B cell (primary cell): Measurements from ENCODE around the gene PLA2G5. TPM values are rescaled to one million over a fixed set of nuclear protein-coding genes. Genes with fewer than 3 reads are reported as not detected.

Experiments
- ATAC-seq: fragments of 200-7000 bp; cut with Tn5 transposase; one replicate; pipeline ENCODE4 v1.10.0; 2021; ENCODE audit warnings: low read depth, mild to moderate bottlenecking, moderate number of reproducible peaks, moderate library complexity
- CTCF ChIA-PET: fragments of 350-600 bp; sonication (Branson Sonifier 250); formaldehyde crosslinking; loops from one replicate; lab custom pipeline; 2021; ENCODE audit warnings: antibody characterized with exemption, inconsistent platforms; lab: Charles Lee
- POLR2A ChIA-PET: fragments of 350-600 bp; sonication (Branson Sonifier 250); formaldehyde crosslinking; loops from one replicate; lab custom pipeline; 2021; ENCODE audit warnings: antibody characterized with exemption; lab: Charles Lee
- DNase-seq: peaks from one replicate; pipeline ENCODE4 v3.0.0; 2013
- H2AFZ ChIP-seq: 2 replicates; pipeline ENCODE4 v1.6.1; 2012; ENCODE audit warnings: mild to moderate bottlenecking, low read depth, low read length; ENCODE audit not compliant: insufficient read depth, poor library complexity, severe bottlenecking
- H3K27ac ChIP-seq, 2 donors: 1 replicate in 1 of 2; 2 replicates in 1 of 2; pipeline ENCODE4 v1.5.1; 2012 to 2013; ENCODE audit warnings: low read length in 2 of 2, mild to moderate bottlenecking in 2 of 2, moderate library complexity in 1 of 2
- H3K27me3 ChIP-seq, 4 experiments: fragments of 200-600 bp in 1 of 4; sonication (generic) in 1 of 4; replicated peaks in 1 of 4; 1 replicate in 2 of 4; 2 replicates in 2 of 4; pipeline versions ENCODE4 v1.6.1 to v1.7.0; 2013 to 2016; ENCODE audit warnings: low read length in 3 of 4, mild to moderate bottlenecking in 2 of 4, mixed read lengths in 1 of 4, moderate library complexity in 1 of 4; ENCODE audit not compliant: insufficient read depth in 4 of 4, control insufficient read depth in 3 of 4; ENCODE audit errors: control extremely low read depth in 1 of 4
- H3K36me3 ChIP-seq, 2 experiments: replicated peaks in 1 of 2; 1 replicate in 1 of 2; 2 replicates in 1 of 2; pipeline versions ENCODE4 v1.6.1 to v1.7.1; 2013; ENCODE audit warnings: low read length in 1 of 2; ENCODE audit not compliant: insufficient read depth in 2 of 2, control insufficient read depth in 1 of 2; ENCODE audit errors: control extremely low read depth in 1 of 2, extremely low read depth in 1 of 2
- H3K4me1 ChIP-seq, 2 donors: fragments of 200-600 bp in 1 of 2; sonication (generic) in 1 of 2; 1 replicate in 1 of 2; 2 replicates in 1 of 2; pipeline versions ENCODE4 v1.5.1 to v1.6.1; 2013 to 2017; ENCODE audit warnings: low read length in 2 of 2; ENCODE audit not compliant: control insufficient read depth in 2 of 2, insufficient read depth in 2 of 2
- H3K4me2 ChIP-seq: replicated peaks from 2 replicates; pipeline ENCODE3; 2012; ENCODE audit warnings: mild to moderate bottlenecking, low read depth, low read length; ENCODE audit not compliant: poor library complexity, severe bottlenecking
- H3K4me3 ChIP-seq, 5 experiments: fragments of 200-600 bp in 1 of 5; sonication (generic) in 1 of 5; 1 replicate in 3 of 5; 2 replicates in 2 of 5; pipeline versions ENCODE4 v1.5.1 to v1.7.0; 2011 to 2016; ENCODE audit warnings: low read length in 4 of 5, mild to moderate bottlenecking in 4 of 5, low read depth in 2 of 5, control low read depth in 1 of 5, moderate library complexity in 1 of 5; ENCODE audit not compliant: insufficient read depth in 1 of 5; ENCODE audit errors: control extremely low read depth in 1 of 5, extremely low read depth in 1 of 5
- H3K79me2 ChIP-seq: fragments of 200-600 bp; sonication (generic); one replicate; pipeline ENCODE4 v1.6.0; 2016; ENCODE audit warnings: low read length; ENCODE audit not compliant: control insufficient read depth, insufficient read depth
- H3K9ac ChIP-seq: fragments of 200-600 bp; sonication (generic); 2 replicates; pipeline ENCODE4 v1.6.1; 2017; ENCODE audit warnings: mild to moderate bottlenecking, low read length, moderate library complexity
- H3K9me3 ChIP-seq, 3 donors: one replicate each; pipeline versions ENCODE4 v1.6.1 to v1.7.1; 2013; ENCODE audit warnings: low read length in 2 of 3; ENCODE audit not compliant: control insufficient read depth in 2 of 3, insufficient read depth in 1 of 3; ENCODE audit errors: control extremely low read depth in 1 of 3
- H4K20me1 ChIP-seq: 2 replicates; pipeline ENCODE4 v1.6.0; 2012; ENCODE audit warnings: mild to moderate bottlenecking, low read length; ENCODE audit not compliant: insufficient read depth, control insufficient read depth, poor library complexity, severe bottlenecking
- H3K27ac Mint-ChIP-seq: one replicate; pipeline ENCODE4 v1.8.0; 2021; ENCODE audit warnings: mixed read lengths
- H3K27me3 Mint-ChIP-seq: one replicate; pipeline ENCODE4 v1.8.0; 2021; ENCODE audit warnings: mixed read lengths
- H3K4me1 Mint-ChIP-seq: one replicate; pipeline ENCODE4 v1.8.0; 2021; ENCODE audit warnings: mixed read lengths
- H3K4me3 Mint-ChIP-seq: one replicate; pipeline ENCODE4 v1.8.0; 2021; ENCODE audit warnings: mixed read lengths
- H3K9me3 Mint-ChIP-seq: one replicate; pipeline ENCODE4 v1.8.0; 2022; ENCODE audit warnings: mixed read lengths; ENCODE audit not compliant: insufficient read depth
- EZH2 ChIP-seq: IDR thresholded peaks from 2 replicates; pipeline ENCODE4 v1.6.1; 2012; ENCODE audit warnings: borderline replicate concordance, low read depth, mild to moderate bottlenecking, moderate library complexity, low read length; ENCODE audit not compliant: insufficient read depth, poor library complexity, severe bottlenecking
- WGBS: methylation state at CpG from one replicate; pipeline ENCODE4 v1.1.5; 2013; ENCODE audit warnings: missing lambda C conversion rate; ENCODE audit not compliant: insufficient coverage; 5-methylcytosine and 5-hydroxymethylcytosine counted together
- intact Hi-C: fragments of 100-400 bp; cut with micrococcal nuclease; formaldehyde crosslinking; loops from one replicate; pipeline ENCODE4 v1.10.0; 2022
- polyA plus RNA-seq: library from polyadenylated mRNA; depleted of rRNA; stranded (reverse); fragments of >200 nt; gene quantifications from 2 replicates; pipeline ENCODE4 v1.2.3, GENCODE V29; 2012
- total RNA-seq, 2 donors: library from RNA; stranded (reverse); fragments of 120-200 nt in 1 of 2; gene quantifications; 1 replicate in 1 of 2; 2 replicates in 1 of 2; pipeline versions ENCODE4 v1.2.3 to v1.2.4, GENCODE V29; 2013 to 2022
- TF ChIP-seq, protein P1 (sequence below): fragments of 200-600 bp; IDR thresholded peaks from one replicate; pipeline ENCODE4 v1.8.0; 2022; ENCODE audit warnings: antibody characterized with exemption, mild to moderate bottlenecking

The PLA2G5 gene
- total and polyA plus RNA-seq, 2 donors (not counting 1 experiment from before 2014, with no cell fraction given): not detected

DNA sequence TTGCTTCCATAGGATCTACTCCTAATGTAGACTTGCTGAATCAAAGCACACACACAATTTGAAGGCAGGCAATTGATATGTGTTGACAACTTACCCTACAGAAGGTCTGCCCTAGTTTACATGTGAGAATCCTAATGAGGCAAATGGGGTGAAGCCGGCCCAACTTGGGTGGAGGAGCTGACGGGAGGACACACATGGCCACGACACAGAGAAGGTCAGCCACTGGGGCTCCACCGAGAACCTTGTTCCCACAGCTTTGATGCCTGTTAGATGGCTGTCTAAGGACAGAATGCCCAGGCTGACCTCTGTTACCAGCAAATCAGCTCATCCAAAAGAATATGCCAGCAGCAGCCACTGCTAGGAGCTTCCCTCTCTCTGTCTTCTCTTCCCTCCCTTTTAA lies 50.8 kb downstream of the PLA2G5 start:
- Mint-ChIP-seq H3K4me3 (no peak overlapping the region), H3K27me3 (no peaks in the 10 kb centered on the region), H3K9me3 (no peaks in the 10 kb centered on the region), H3K4me1 (peaks cover 72% of the 10 kb centered on the region), H3K27ac (peak overlapping the region; percentile 32)
- Histone ChIP-seq H3K4me3 (no peak overlapping the region), H3K79me2 (no peaks in the 10 kb centered on the region), H3K9ac (no peak overlapping the region), H4K20me1 (no peaks in the 10 kb centered on the region), H3K4me2 (no peak overlapping the region), H3K4me1 (peaks cover 40 to 44% of the 10 kb centered on the region in 2 donors), H3K9me3 (no peaks in the 10 kb centered on the region), H3K36me3 (no peaks in the 10 kb centered on the region), H3K27ac (no peak overlapping the region), H2AFZ (no peak overlapping the region), H3K27me3 (no peaks in the 10 kb centered on the region)
- DNase-seq: no peak
- ChIA-PET CTCF (interaction anchor here (0.9 to 1.5 kb wide), 4 partner anchors 19 to 74 kb away, joined by 3 to 5 read pairs (median 4); no protein-coding TSS in a partner anchor), POLR2A (no interaction called here)
- intact Hi-C loops: no loop called here
- TF ChIP-seq, protein P1, sequence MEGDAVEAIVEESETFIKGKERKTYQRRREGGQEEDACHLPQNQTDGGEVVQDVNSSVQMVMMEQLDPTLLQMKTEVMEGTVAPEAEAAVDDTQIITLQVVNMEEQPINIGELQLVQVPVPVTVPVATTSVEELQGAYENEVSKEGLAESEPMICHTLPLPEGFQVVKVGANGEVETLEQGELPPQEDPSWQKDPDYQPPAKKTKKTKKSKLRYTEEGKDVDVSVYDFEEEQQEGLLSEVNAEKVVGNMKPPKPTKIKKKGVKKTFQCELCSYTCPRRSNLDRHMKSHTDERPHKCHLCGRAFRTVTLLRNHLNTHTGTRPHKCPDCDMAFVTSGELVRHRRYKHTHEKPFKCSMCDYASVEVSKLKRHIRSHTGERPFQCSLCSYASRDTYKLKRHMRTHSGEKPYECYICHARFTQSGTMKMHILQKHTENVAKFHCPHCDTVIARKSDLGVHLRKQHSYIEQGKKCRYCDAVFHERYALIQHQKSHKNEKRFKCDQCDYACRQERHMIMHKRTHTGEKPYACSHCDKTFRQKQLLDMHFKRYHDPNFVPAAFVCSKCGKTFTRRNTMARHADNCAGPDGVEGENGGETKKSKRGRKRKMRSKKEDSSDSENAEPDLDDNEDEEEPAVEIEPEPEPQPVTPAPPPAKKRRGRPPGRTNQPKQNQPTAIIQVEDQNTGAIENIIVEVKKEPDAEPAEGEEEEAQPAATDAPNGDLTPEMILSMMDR: no peak
- TF ChIP-seq EZH2: no peak
- no peak for ATAC-seq
- 98% methylated on average over 4 of the region's 4 CpGs for WGBS

DNA sequence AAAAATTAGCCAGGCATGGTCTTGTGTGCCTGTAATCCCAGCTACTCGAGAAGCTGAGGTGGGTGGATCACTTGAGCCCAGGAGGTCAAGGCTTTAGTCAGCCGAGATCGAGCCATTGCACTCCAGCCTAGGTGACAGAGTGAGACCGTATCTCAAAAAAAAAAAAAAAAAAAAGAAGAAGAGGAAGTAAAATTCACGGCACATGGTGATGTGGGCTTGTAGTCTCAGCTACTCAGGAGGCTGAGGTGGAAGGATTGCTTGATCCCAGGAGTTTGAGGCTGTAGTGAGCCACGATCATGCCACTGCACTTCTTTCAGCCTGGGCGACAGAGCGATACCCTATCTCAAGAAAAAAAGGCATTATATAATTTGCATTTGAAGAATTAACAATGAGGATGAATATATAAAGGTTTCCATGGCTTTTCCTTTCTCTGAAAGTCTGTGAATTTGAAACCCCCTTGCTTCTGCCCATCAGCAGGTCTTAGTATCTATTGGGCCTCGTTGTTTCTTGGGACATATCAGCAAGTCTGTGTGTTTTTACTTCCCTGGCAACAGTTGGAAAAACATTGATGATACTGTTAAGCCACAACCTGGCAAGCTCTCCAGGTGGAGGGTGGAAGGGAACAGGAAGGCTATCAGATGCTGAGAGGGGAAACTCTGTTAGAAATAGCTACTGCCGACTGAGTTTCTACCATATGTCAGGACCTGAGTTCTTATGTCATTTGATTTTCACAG lies 53.9 kb downstream of the PLA2G5 start:
- H2AFZ ChIP-seq: peak overlapping the region; percentile 44
- no peak overlapping the region for H3K9ac ChIP-seq

More for the DNA sequence above, 53.9 kb downstream of the PLA2G5 start:
- Histone ChIP-seq H3K36me3 (no peaks in the 10 kb centered on the region), H4K20me1 (no peaks in the 10 kb centered on the region), H3K27ac (no peak overlapping the region), H3K79me2 (no peaks in the 10 kb centered on the region), H3K9me3 (peaks cover 0 to 11% (median 2%) of the 10 kb centered on the region in 3 donors), H3K4me3 (no peak overlapping the region), H3K27me3 (no peaks in the 10 kb centered on the region), H3K4me2 (peak overlapping the region; percentile 29), H3K4me1 (peaks cover 38 to 54% of the 10 kb centered on the region in 2 donors)
- H3K27ac Mint-ChIP-seq: no peak overlapping the region
- TF ChIP-seq, protein P1: no peak
- TF ChIP-seq EZH2: no peak
- peak overlapping the region; percentile 29 for H3K4me3 Mint-ChIP-seq
- intact Hi-C loops: loop anchor here (1.0 kb wide), 1 partner anchor 23 kb away; no protein-coding TSS in a partner anchor
- POLR2A ChIA-PET: interaction anchor here (0.6 to 1.3 kb wide), 3 partner anchors 9 to 23 kb away, joined by 3 to 4 read pairs (median 3); no protein-coding TSS in a partner anchor
- peaks cover 7% of the 10 kb centered on the region for H3K9me3 Mint-ChIP-seq
- no peaks in the 10 kb centered on the region for H3K27me3 Mint-ChIP-seq
- 44% methylated on average over 2 of the region's 10 CpGs for WGBS
- DNase-seq (peak; percentile 54), ATAC-seq (peak; percentile 50)
- CTCF ChIA-PET: interaction anchor here (0.7 to 1.9 kb wide), 4 partner anchors 22 to 510 kb away, joined by 3 to 11 read pairs (median 4); partner anchors contain the start of gene PINK1
- H3K4me1 Mint-ChIP-seq: peaks cover 65% of the 10 kb centered on the region
